T47D (cell line): ENCODE measurements around the gene RANBP9.

Experiments
- DNase-seq, 2 experiments: peaks; one replicate each; pipeline versions ENCODE4 v3.0.0 to v3.0.0-alpha.2; 2011 to 2012; ENCODE audit warnings: low read depth in 1 of 2, low spot score in 1 of 2
- JUND ChIP-seq: IDR thresholded peaks from 2 replicates; pipeline ENCODE4 v1.6.1; 2012; ENCODE audit warnings: low read depth
- in situ Hi-C: cut with HindIII; loops from 2 replicates; pipeline ENCODE4 v1.10.0; 2016; ENCODE audit warnings: low sequenced_read_pairs, low pct_unique_long_range_greater_than_20kb

The RANBP9 gene

DNA sequence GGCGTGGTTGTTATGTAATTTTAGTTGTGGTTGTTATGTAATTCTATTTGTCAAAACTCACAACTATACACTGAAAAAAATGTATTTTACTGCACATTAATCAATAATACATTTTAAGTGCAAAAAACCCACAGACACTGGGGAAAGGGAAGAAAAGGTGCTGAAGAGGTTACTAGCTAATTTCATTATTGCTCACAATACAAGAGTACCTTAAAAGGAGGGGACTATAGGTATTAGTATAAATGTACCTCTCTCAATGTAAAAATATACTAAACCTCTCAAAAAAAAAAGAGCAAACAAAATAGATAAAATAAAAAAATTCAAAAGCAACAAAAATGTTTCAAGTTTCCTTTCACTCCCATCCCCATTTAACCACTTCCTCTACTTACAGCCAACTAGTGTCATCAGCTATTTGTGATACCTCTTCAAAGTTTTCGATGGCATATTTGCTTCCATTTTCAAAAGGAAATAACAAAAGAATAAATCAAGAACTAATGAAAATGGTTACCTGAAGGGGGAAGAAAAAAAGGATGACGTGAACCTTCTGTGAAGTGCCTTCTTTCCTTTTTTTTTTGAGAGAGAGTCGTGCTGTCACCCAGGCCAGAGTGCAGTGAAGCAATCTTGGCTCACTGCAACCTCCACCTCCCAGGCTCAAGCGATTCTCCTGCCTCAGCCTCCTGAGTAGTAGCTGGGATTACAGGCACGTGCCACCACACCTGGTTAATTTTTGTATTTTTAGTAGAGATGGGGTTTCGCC, 30.2 kb downstream of the RANBP9 start:
- no peak for DNase-seq
- in situ Hi-C loops = no loop called here
- TF ChIP-seq JUND = no peak

DNA sequence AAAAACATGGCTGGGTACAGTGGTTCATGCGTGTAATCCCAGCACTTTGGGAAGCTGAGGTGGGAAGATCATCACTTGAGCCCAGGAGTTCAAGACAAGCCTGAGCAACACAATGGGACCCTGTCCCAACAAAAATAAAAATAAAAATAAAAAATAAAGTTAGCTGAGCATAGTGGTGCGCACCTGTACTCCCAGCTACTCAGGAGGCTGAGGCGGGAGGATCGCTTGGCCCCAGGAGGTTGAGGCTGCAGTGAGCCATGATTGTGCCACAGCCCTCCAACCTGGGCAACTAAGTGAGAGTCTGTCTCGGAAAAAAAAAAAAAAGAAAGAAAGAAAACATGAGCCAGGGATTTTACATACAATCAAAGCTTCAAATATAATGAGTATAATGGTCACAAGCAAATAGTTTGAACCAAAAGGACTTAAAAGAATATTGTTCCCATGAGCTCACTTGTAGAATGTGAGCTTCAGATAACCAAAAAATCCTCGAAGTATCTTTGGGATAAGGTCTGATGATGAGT, 31.1 kb downstream of the RANBP9 start:
- TF ChIP-seq JUND = no peak
- in situ Hi-C loops = no loop called here
- DNase-seq = no peak

DNA sequence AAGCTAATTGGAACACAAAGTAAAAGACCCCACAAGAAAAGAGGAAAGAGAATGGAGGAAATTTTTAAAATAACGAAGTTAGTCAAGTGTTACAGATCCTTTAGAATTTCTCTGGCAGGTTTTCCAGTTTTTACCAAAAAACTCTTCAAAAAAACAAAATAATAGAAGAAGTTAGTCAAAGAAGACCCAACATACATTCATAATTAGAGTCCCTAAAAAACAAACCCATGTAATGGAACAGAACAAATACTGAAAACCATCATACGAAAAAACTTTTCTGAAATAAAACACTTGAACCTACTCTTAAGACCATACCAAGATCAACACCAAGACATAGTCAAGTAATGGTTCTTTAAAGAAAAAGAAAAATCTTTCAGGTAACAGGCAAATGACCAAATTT, 31.6 kb downstream of the RANBP9 start:
- in situ Hi-C loops = no loop called here
- DNase-seq = no peak
- TF ChIP-seq JUND = no peak

DNA sequence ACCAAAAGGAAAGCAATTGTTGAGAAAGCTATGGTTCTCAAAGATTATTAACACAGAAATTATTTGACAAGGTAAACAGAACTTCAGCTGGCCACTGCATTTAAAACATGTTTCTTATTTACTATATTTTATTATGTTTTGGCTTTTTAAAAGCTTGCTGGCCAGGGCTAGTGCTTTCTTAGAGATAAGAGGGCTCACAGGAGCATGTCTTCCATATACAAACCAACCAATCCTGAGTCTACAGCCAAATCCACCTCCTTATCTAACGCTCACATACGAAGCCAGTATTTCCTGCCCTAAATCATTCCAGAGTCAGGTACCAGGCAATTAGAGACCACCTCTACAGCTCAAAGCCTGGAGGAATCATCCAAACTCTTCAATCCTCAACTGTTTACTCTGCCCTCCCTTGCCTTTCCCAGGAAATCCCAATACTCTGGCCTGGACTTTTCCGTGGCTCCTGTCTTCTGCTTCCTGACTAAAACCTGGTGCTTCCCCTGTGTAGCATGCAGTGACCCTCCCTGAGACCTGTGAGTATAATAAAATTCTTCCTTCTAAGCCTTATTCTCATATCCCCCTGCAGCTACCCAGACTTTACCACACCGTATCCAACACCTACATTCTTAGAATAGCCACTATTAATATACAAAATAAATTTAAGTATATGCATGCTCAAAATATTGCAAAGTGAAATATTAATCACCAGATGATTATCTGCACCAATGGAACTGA, 33.2 kb downstream of the RANBP9 start:
- TF ChIP-seq JUND = no peak
- DNase-seq = no peak
- in situ Hi-C loops = no loop called here

DNA sequence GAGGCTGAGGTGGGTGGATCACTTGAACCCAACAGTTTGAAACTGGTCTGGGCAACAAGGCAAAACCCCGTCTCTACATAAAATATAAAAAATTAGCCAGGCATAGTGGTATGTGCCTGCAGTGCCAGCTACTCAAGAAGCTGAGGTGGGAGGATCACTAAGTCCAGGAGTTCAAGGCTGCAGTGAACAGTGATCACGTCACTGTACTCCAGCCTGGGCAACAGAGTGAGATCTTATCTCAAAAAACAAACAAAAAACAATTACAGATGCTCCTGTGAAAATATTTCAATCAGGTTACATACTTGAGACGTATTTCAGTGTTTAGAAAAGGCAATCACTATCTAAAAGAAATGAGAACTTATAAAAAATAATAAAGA, 33.8 kb downstream of the RANBP9 start:
- in situ Hi-C loops = no loop called here
- no peak for TF ChIP-seq JUND

DNA sequence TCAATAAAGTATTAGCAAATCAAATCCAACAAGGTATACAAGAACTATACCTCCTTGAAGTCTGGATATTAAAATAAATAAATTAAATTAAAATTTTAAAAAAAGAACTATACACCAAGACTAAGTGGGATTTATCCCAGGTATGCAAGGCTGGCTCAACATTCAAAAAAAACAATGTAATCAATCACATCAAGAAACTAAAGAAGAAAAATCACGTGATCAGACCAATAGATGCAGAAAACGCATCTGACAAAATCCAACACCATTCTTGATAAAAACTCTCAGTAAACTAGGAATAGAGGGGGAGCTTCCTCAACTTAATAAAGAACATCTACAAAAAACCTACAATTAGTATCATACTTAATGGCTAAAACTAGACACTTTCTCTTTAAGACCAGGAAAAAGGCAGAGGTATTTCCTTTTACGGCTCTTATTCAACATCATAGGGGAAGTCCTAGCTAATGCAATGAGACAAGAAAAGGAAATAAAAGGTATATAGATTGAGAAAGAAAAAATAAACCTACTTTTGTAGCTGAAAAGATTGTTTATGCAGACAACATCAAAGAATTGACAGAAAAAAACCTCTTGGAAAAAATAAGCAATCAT, 35.0 kb downstream of the RANBP9 start:
- in situ Hi-C loops = no loop called here
- no peak for TF ChIP-seq JUND
- DNase-seq = no peak

More for the DNA sequence above, 33.8 kb downstream of the RANBP9 start:
- peak in 1 of 2 experiments; percentile 69 for DNase-seq

DNA sequence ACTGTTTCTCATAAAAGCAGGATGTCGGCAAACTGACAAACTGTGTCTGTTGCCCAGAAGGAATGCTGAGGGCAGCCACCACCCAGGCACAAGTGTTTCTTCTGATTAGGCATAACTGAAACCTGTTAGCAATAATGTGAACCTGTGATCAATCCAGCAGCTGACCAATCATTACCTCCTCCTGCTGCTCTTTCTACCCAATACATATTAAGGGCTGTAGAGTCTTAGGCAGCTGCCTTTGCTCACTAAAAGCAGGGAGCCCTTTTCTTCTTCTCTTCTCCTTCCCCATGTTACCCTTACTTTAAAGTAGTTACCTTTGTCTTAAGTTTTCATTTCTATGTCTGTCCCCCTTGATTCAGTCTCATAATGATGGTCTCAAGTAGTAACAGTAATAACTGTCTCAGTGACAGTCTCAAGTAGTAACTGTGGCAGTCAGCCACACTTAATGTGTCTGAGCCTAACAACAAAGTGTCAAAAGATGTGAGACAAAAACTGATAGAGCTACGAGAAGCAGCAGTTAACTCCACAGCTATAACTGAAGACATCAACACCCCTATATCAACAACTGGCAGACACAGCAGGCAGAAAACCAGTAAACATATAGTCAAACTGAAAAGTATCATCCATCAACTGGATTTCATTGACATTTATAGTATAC, 37.0 kb downstream of the RANBP9 start:
- DNase-seq = no peak
- in situ Hi-C loops = no loop called here
- TF ChIP-seq JUND = no peak

DNA sequence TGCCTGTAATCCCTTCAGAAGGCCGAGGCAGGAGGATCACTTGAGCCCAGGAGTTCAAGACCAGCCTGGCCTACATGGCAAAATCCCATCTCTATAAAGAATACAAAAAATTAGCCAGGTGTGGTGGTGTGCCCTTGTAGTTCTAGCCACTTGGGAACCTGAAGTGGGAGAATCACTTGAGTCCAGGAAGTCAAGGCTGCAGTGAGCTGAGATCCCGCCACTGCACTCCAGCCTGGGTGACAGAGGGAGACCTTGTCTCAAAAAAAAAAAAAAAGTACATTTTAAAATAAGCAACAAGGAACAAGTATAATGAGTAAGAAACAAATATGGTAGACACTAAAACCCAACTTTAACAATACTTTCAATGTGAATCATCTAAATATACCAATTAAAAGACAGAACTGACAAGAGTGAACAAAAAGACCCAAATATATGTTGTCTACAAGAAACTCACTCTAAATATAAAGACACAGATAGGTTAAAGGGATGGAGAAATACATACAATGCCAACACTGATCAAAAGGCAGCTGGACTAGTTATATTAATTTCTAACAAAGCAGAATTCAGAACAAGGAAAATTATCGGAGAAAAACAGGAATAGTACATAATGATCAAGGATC, 37.7 kb downstream of the RANBP9 start:
- no peak for DNase-seq
- TF ChIP-seq JUND = no peak
- in situ Hi-C loops = no loop called here

DNA sequence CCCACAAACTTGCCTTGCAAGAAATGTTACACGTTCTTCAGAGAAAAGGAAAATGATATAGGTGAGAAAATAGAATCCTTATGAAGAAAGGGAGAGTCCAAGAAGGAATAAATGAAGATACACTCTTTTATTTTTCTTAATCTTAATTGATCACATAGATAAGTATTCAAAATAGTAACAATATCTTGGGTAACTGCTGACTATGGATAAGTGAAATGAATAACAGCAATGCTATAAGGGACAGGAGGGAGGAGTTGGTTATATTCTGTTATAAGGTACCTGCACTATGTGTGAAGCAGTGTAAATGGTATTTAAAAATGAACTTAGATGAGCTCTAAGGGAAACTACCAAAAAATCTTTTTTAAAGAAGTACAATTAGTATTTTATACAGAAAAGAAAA, 38.3 kb downstream of the RANBP9 start:
- TF ChIP-seq JUND = no peak
- in situ Hi-C loops = no loop called here
- no peak for DNase-seq

DNA sequence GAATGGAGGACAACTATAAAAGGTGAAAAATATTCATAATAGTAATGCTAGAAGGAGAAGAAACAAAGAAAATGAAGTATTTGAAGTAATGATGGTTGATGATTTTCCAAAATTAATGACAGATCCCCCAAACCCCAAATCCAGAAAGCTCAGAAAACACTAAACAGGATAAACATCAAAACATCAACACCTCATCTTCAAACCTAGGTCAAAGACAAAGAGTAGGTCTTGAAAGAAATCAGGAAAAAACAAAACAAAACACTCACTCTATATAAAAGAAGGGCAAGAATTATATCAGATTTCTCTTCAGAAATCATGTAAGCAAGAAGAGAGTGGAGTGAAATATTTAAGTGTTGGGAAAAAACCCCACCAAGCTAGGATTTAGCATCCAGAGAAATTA, 38.7 kb downstream of the RANBP9 start:
- no peak for TF ChIP-seq JUND
- in situ Hi-C loops = no loop called here
- no peak for DNase-seq

DNA sequence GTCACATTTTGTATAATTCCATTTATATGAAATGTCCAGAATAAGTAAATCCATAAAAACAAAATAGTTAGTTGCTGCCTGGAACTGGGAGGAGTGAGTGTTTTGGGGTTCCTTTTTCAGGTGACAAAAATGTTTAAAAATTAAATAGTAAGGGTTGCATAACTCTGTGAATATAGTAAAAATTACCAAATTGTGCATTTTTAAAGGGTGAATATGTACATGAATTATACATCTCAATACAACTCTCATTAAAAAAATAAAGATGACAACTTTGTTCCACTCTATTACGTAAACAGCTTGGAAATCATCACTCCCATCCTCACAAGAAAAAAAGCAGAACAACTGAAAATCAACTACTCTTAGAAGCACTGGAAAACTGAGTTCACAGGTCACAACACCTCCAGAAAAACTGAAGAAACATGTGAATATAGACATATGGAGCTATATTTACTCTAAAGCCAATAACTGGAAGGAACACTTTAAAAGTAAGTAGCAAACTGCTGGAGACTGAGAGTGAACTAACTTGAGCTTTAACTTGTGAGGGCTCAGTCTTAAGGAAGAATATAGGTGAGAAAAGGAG, 40.0 kb downstream of the RANBP9 start:
- in situ Hi-C loops = no loop called here

DNA sequence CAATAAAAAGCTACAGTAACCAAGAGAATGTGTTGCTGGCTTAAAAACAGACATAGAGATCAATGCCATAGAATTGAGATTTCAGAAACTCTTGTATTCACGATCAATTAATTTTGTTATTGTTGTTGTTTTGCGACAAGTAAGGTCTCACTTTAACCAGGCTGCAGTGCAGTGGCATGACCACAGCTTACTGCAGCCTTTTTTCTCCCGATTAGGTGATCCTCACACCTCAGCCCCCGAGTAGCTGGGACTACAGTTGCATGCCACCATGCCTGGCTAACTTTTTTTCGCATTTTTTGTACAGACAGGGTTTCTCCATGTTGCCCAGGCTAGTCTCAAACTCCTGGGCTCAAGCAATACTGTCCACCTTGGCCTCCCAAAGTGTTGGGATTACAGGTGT, 42.2 kb downstream of the RANBP9 start:
- no peak for TF ChIP-seq JUND
- in situ Hi-C loops = no loop called here
- no peak for DNase-seq

More for the DNA sequence above, 40.0 kb downstream of the RANBP9 start:
- no peak for DNase-seq
- TF ChIP-seq JUND = no peak
